Hematopoietic multipotent progenitor cell treated with erythropoietin and hydrocortisone succinate and interleukin-3 and kit ligand, for 15 days (in vitro differentiated cells): Measurements from ENCODE around the gene DUS3L.
"Not testable (repeated sequence)": the region's sequence is repeated elsewhere in the genome, so short reads cannot be mapped to it uniquely, and the experiment has no call there.

Source experiments
- DNase-seq: peaks from one replicate; pipeline ENCODE4 v3.0.0-alpha.2; 2015; ENCODE audit warnings: low spot score

Gene DUS3L

DNA sequence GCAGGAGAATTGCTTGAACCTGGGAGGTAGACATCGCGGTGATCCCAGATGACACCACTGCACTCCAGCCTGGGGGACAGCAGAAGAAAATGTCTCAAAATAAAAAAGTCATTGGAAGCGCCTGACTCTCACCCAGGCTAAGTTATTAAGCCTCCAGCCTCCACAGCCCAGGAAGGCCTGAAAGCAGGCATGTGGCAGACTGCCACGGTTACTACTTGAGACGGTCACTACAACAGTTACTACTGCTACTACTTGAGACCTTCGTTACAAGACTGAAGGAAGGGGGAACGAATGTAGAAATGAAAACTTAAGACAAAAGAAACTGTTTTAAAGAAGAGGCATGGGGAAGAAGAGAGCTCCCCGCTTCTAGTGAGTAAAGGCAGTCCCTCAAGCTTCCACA lies 16.0 kb downstream of the DUS3L start:
- DNase-seq: no peak

- DNase-seq: no peak
These were observed 17.7 kb downstream of the DUS3L start for GRCh38 chr19:5773276-5773675.

DNA sequence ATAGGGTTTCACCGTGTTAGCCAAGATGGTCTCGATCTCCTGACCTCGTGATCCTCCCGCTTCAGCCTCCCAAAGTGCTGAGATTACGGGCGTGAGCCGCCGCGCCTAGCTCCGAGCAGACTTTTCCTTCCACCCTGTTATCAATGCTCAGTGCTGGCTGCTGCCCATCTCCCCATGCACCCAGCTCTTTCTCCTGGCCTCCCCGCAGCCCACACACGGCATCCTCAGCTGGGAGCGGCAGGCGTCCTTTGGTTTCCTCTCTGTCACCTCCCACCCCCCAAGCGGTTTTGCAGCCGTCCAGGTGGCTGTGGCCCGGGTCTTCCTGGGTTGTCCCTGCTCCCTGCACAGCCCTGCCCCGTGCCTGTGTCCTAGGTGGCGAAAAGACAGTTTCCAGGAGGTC lies 18.5 kb downstream of the DUS3L start:
- DNase-seq: no peak

GRCh38 chr19:5767949-5768348 lies 23.0 kb downstream of the DUS3L start:
- no peak for DNase-seq

GRCh38 chr19:5765220-5765619 lies 25.7 kb downstream of the DUS3L start:
- DNase-seq: no peak

- no peak for DNase-seq
These were observed 28.2 kb downstream of the DUS3L start for GRCh38 chr19:5762608-5763217.

DNA sequence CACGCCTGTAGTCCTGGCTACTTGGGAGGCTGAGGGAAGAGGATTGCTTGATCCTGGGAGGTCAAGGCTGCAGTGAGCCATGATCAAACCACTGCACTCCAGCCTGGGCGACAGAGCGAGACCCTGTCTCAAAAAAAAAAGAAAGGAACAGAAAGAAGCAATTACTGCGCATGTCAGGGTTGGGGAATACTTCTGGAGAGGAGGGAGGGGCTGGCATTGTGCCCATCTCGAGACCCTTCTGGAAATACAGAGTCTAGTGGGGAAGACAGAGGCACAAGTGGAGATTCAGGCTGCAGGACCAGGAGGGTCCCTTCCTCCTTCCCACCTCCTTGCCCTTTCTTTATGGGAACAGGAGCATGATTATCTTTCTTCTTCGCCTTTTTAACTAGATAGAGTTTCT lies 37.2 kb downstream of the DUS3L start:
- no peak for DNase-seq

DNA sequence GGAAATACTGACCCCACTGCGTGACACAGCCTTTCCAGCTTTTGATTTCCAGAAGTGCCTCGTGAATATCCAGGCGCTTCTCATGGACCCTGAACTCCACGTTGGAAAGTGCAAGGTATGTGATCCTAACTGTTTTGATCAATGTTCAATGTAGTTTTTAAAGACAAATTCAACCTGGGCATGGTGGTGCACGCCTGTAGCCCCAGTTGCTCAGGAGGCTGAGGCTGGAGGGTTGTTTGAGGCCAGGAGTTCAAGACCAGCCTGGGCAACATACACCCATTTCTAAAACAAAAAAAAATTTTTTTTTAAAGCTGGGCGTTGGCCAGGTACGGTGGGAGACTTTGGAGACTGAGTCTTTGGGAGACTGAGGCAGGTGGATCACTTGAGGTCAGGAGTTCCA lies 39.3 kb downstream of the DUS3L start:
- no peak for DNase-seq

DNA sequence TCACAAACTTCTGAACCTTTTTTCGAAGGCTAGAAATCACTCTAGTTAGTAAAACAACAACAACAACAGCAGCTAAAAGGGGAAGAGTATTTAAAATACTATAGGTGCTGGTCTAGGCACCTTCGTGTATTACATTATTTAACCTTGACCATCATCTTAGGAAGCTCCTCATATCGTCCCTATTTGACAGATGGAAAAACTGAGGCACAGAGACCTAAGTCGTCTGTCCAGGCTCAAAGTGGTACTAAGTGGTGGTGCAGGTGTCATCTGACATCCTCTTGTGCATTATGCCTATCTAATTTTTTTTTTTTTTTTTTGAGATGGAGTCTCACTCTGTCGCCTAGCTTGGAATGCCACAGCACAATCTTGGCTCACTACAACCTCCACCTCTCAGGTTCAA lies 41.5 kb downstream of the DUS3L start:
- DNase-seq: no peak

DNA sequence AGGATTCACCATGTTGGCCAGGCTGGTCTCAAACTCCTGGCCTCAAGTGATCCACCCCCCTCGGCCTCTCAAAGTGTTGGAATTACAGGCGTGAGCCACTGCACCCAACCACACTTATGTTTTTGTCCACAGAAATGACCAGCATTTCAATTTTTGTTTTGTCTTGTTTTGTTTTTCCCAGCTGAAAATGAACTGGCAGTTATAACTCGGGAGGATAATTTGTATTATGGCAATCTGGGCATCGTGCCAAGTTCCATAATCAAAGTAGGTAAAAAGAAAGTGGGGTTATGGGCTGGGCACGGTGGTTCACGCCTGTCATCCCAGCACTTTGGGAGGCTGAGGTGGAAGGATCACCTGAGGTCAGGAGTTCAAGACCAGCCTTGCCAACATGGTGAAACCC lies 42.0 kb downstream of the DUS3L start:
- not testable (repeated sequence) for DNase-seq

DNA sequence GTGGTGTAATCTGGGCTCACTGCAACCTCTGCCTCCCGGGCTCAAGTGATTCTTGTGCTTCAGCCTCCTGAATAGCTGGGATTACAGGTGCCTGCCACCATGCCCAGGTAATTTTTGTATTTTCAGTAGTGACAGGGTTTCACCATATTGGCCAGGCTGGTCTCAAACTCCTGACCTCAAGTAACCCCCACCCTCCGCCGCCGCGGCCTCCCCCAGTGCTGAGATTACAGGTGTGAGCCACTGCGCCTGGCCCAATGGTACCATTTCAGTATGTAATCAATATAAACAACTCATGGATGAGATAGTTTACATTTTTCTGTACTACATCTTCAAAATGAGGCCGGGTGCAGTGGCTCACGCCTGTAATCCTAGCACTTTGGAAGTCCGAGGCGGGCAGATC lies 46.0 kb downstream of the DUS3L start:
- not testable (repeated sequence) for DNase-seq

- DNase-seq: no peak
These were observed 47.3 kb downstream of the DUS3L start for GRCh38 chr19:5743630-5744029.

DNA sequence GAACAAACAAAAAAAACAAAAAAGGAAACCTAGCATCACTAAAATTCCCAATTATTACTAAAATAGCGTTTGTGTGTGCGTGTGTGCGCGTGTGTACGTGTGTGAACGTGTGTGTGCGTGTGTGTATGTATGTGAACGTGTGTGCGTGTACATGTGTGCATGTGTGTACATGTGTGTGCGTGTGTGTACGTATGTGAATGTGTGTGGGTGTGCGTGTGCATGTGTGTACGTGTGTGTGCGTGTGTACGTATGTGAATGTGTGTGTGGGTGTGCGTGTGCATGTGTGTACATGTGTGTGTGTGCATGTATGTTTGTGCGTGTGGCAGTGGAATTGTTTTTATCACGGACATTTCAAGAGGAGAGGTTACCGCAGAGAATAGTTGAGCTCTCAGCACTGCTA lies 48.9 kb downstream of the DUS3L start:
- no peak for DNase-seq

- DNase-seq: no peak
These were observed 52.5 kb downstream of the DUS3L start for GRCh38 chr19:5738423-5738822.
